GM19467 (cell line): ENCODE data around the gene MARS2.
"Not testable (repeated sequence)": the region's sequence is repeated elsewhere in the genome, so short reads cannot be mapped to it uniquely, and the experiment has no call there.

Experiments
- ATAC-seq: cut with Tn5 transposase; IDR thresholded peaks from one replicate; pipeline ENCODE4 v1.9.1; 2021; ENCODE audit warnings: mild to moderate bottlenecking, moderate library complexity; ENCODE audit not compliant: unreplicated experiment

MARS2 gene

GRCh38 chr2:197705912-197706838 is 1.0 kb downstream of the MARS2 start:
- peak; percentile 17 for ATAC-seq

GRCh38 chr2:197706839-197707207 is 1.7 kb downstream of the MARS2 start:
- ATAC-seq, result no peak

- no peak for ATAC-seq
These were observed 2.4 kb downstream of the MARS2 start for GRCh38 chr2:197707316-197708213.

- no peak for ATAC-seq
These were observed 3.2 kb downstream of the MARS2 start for GRCh38 chr2:197708331-197708730.

- ATAC-seq, result not testable (repeated sequence)
These were observed 4.0 kb downstream of the MARS2 start for GRCh38 chr2:197709140-197709539.

- peak; percentile 73 for ATAC-seq
These were observed 5.4 kb downstream of the MARS2 start for GRCh38 chr2:197710424-197711042.

- no peak for ATAC-seq
These were observed 6.4 kb downstream of the MARS2 start for GRCh38 chr2:197711578-197711977.

GRCh38 chr2:197713271-197713670 is 8.1 kb downstream of the MARS2 start:
- ATAC-seq, result no peak

GRCh38 chr2:197717863-197718262 is 12.7 kb downstream of the MARS2 start:
- ATAC-seq, result no peak

GRCh38 chr2:197727011-197727410 is 21.8 kb downstream of the MARS2 start:
- no peak for ATAC-seq

- ATAC-seq, result not testable (repeated sequence)
These were observed 23.7 kb downstream of the MARS2 start for GRCh38 chr2:197728555-197729544.

- no peak for ATAC-seq
These were observed 35.0 kb downstream of the MARS2 start for GRCh38 chr2:197740200-197740599.
